K562 (cell line): ENCODE data around the gene PTGIR. TPM values are rescaled to one million over a fixed set of nuclear protein-coding genes. Genes with fewer than 3 reads are reported as not detected.
A peak's percentile ranks its signal among the peaks of the same experiment; 100 is the strongest.

ENCODE experiments used
- CHD2 ChIP-seq: IDR thresholded peaks from 2 replicates; pipeline ENCODE4 v1.6.1; 2011; ENCODE audit warnings: low read depth, low read length
- CREB1 ChIP-seq, 2 experiments: sonication (generic) in 1 of 2; formaldehyde crosslinking in 1 of 2; IDR thresholded peaks; 2 replicates each; pipeline versions ENCODE4 v1.6.1 to v1.8.0; 2012 to 2022; ENCODE audit warnings: inconsistent platforms in 1 of 2, mild to moderate bottlenecking in 1 of 2, missing genetic modification reagents in 1 of 2, moderate library complexity in 1 of 2
- CTCF ChIP-seq, 3 experiments: IDR thresholded peaks in 2 of 3; conservative IDR thresholded peaks in 1 of 3; 2 replicates each; pipeline ENCODE4 v1.5.1; 2011 to 2012; ENCODE audit warnings: low read length in 3 of 3, mild to moderate bottlenecking in 3 of 3, control low read depth in 2 of 3, improper control_type of control experiment in 1 of 3, inconsistent platforms in 1 of 3, low read depth in 1 of 3, mixed read lengths in 1 of 3, moderate library complexity in 1 of 3; ENCODE audit not compliant: insufficient read depth in 2 of 3
- FOXA3 ChIP-seq, 2 experiments: fragments of 450-650 bp in 1 of 2; sonication (generic) in 1 of 2; formaldehyde crosslinking; IDR thresholded peaks in 1 of 2; conservative IDR thresholded peaks in 1 of 2; 2 replicates each; pipeline versions ENCODE4 v1.4.0 to v1.8.0; 2020 to 2022; ENCODE audit warnings: mild to moderate bottlenecking in 2 of 2, missing genetic modification reagents in 1 of 2
- HDAC1 ChIP-seq, 2 experiments: fragments of 450-650 bp; IDR thresholded peaks; 2 replicates each; pipeline ENCODE4 v1.6.1; 2016 to 2017; ENCODE audit warnings: inconsistent platforms in 1 of 2, mild to moderate bottlenecking in 1 of 2, moderate library complexity in 1 of 2
- HDAC2 ChIP-seq: fragments of 450-650 bp; IDR thresholded peaks from 2 replicates; pipeline ENCODE4 v1.6.1; 2016; ENCODE audit warnings: mild to moderate bottlenecking
- MEF2A ChIP-seq: IDR thresholded peaks from 2 replicates; pipeline ENCODE4 v1.6.1; 2011; ENCODE audit warnings: low read depth, mild to moderate bottlenecking, low read length, moderate library complexity; ENCODE audit not compliant: control insufficient read depth
- NFIC ChIP-seq: fragments of 450-650 bp; IDR thresholded peaks from 2 replicates; pipeline ENCODE4 v1.6.1; 2017; ENCODE audit warnings: mild to moderate bottlenecking, inconsistent platforms
- PKNOX1 ChIP-seq: fragments of 450-650 bp; IDR thresholded peaks from 2 replicates; pipeline ENCODE4 v1.6.1; 2016
- SAP30 ChIP-seq: fragments of 200-600 bp; sonication (generic); IDR thresholded peaks from 2 replicates; pipeline ENCODE4 v1.6.1; 2012; ENCODE audit warnings: borderline replicate concordance, low read depth, mild to moderate bottlenecking, moderate library complexity, low read length, control low read depth, inconsistent platforms; ENCODE audit not compliant: insufficient read depth, poor library complexity, severe bottlenecking
- SIN3A ChIP-seq, 2 experiments: fragments of 150-350 bp in 1 of 2; IDR thresholded peaks; 2 replicates each; pipeline ENCODE4 v1.6.1; 2011 to 2016; ENCODE audit warnings: borderline replicate concordance in 2 of 2, low read depth in 2 of 2, low read length in 2 of 2, mild to moderate bottlenecking in 2 of 2, moderate library complexity in 2 of 2; ENCODE audit not compliant: control insufficient read depth in 1 of 2
- SLC30A9 ChIP-seq: fragments of 250-450 bp; sonication (Bioruptor Pico); IDR thresholded peaks from 2 replicates; pipeline ENCODE4 v1.8.0; 2022; ENCODE audit warnings: mild to moderate bottlenecking, moderate library complexity
- SP1 ChIP-seq: sonication (generic); formaldehyde crosslinking; IDR thresholded peaks from 2 replicates; pipeline ENCODE4 v1.8.1; 2022; ENCODE audit warnings: mild to moderate bottlenecking, missing genetic modification reagents
- TBP ChIP-seq: optimal IDR thresholded peaks from 2 replicates; pipeline ENCODE3; 2011; ENCODE audit warnings: low read depth, low read length, improper control_type of control experiment
- polyA plus RNA-seq, 8 experiments: library from polyadenylated mRNA; depleted of rRNA in 4 of 8; stranded (reverse) in 5 of 8; unstranded in 3 of 8; fragments of >200 nt; fragmentation: Nextera tagmentation in 2 of 8; fragmentation: Illumina TruSeq in 1 of 8; extraction: Ambion mirVana in 2 of 8; extraction: Trizol in 1 of 8; gene quantifications; 2 replicates each; pipeline versions ENCODE4 v1.2.1 to v1.2.3, GENCODE V29; 2011 to 2014; ENCODE audit warnings: inconsistent platforms in 1 of 8, missing spikeins in 1 of 8
- total RNA-seq, 7 experiments: library from RNA; depleted of rRNA in 6 of 7; stranded (reverse); fragments of >200 nt in 6 of 7; fragmentation: Illumina TruSeq in 2 of 7; extraction: Trizol in 2 of 7; gene quantifications; 2 replicates each; pipeline versions ENCODE4 v1.2.1 to v1.2.3, GENCODE V29; 2011 to 2021; ENCODE audit warnings: low replicate concordance in 1 of 7
- TF ChIP-seq, protein P1 (sequence below): sonication (generic); formaldehyde crosslinking; IDR thresholded peaks from 2 replicates; pipeline ENCODE4 v1.8.0; 2022; ENCODE audit warnings: mild to moderate bottlenecking, missing genetic modification reagents

The PTGIR gene
- total and polyA plus RNA-seq, 9 of the 15 experiments (the other 6 are each of a cell fraction or from before 2014, with no cell fraction given) = 0.11 to 3.4 (median 1.1) TPM; not detected in 1

DNA sequence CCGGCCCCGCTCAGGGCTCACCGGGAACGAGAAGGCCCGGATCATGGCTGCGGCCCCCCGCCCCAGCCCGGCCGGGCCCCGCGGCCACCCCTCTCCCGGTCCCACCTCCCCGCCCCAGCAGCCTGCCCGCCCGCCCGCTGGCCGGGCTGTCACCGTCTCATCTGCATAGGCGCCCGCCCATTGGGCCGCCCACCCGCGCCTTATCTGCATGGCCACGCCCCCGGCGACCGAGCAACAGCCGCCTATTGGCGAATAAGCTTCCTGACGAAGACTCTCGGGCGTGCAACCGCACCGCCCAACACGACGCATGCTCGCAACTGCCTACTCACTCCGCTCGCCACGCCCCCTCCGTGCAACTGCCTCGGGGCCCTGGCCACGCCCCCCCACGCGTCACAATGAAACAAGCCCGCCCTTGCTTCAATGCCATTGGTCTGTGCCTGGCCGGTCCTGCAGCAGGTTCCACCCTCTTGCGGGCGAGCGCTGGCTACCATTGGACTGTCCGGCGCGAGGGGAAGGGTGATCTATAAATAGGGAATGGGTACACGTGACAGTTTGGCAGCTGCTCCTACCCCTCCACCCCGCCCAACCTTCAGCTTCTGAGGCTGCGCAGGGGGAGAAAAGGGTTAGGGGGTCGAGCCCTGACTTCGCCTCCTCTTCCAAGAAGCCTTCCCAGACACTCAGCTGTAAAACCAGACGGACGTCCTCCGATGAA is 36.3 kb upstream of the PTGIR start, which contains the start of gene DACT3 (continued):
- TF ChIP-seq CTCF (IDR thresholded peaks at IDR 0.05 in 2 of 3, conservative IDR thresholded peaks at IDR 0.05 in 1 of 3; ENCODE audit: insufficient read depth in 2 of 3, low read depth in 1 of 3, low read length in 3 of 3) (no peak), HDAC1 (IDR thresholded peaks at IDR 0.05) (peak in 1 of 2 experiments; percentile 45; a peak in 1 of 4 replicates), MEF2A (peak; percentile 81), SAP30 (peak; percentile 65), NFIC (peak; percentile 64), CHD2 (0 out of 2 replicates have a peak, but pooled peaks have one; percentile 22), HDAC2 (peak; percentile 22; the same call in 1 of the 2 replicates), SIN3A (IDR thresholded peaks at IDR 0.05; ENCODE audit: borderline replicate concordance in 2 of 2, control insufficient read depth in 1 of 2, low read depth in 2 of 2, low read length in 2 of 2) (peak; percentile 58 to 80; a peak in 2 of 4 replicates), PKNOX1 (peak; percentile 88), SP1 (CRISPR knock-in tag) (peak; percentile 98), SLC30A9 (no peak), FOXA3 (CRISPR knock-in tag; conservative IDR thresholded peaks at IDR 0.05 in 1 of 2, IDR thresholded peaks at IDR 0.05 in 1 of 2) (peak in 1 of 2 experiments; percentile 91; a peak in 2 of 4 replicates), CREB1 (IDR thresholded peaks at IDR 0.05) (peak; percentile 85), CREB1 (CRISPR knock-in tag; IDR thresholded peaks at IDR 0.05) (peak; percentile 93), TBP (peak; percentile 30)
- TF ChIP-seq, protein P1, sequence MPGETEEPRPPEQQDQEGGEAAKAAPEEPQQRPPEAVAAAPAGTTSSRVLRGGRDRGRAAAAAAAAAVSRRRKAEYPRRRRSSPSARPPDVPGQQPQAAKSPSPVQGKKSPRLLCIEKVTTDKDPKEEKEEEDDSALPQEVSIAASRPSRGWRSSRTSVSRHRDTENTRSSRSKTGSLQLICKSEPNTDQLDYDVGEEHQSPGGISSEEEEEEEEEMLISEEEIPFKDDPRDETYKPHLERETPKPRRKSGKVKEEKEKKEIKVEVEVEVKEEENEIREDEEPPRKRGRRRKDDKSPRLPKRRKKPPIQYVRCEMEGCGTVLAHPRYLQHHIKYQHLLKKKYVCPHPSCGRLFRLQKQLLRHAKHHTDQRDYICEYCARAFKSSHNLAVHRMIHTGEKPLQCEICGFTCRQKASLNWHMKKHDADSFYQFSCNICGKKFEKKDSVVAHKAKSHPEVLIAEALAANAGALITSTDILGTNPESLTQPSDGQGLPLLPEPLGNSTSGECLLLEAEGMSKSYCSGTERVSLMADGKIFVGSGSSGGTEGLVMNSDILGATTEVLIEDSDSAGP (CRISPR knock-in tag) = no peak
